HS-5 (cell line): Measurements from ENCODE around the gene IP6K3.

ENCODE experiments used
- DNase-seq: peaks from one replicate; pipeline ENCODE4 v3.0.0-alpha.2; 2012; ENCODE audit warnings: low read depth

The IP6K3 gene

GRCh38 chr6:33688451-33689147 lies 58.1 kb downstream of the IP6K3 start:
- no peak for DNase-seq

- no peak for DNase-seq
Observed at GRCh38 chr6:33688006-33688405, 58.7 kb downstream of the IP6K3 start.

GRCh38 chr6:33686981-33687975 lies 59.4 kb downstream of the IP6K3 start:
- no peak for DNase-seq

- no peak for DNase-seq
Observed at GRCh38 chr6:33686225-33686924, 60.3 kb downstream of the IP6K3 start.

- DNase-seq, result no peak
Observed at GRCh38 chr6:33685411-33686224, 61.1 kb downstream of the IP6K3 start.

GRCh38 chr6:33684983-33685382 lies 61.7 kb downstream of the IP6K3 start:
- DNase-seq, result no peak

GRCh38 chr6:33684428-33684896 lies 62.2 kb downstream of the IP6K3 start:
- DNase-seq, result no peak

- no peak for DNase-seq
Observed at GRCh38 chr6:33683576-33684427, 62.9 kb downstream of the IP6K3 start.

- DNase-seq, result no peak
Observed at GRCh38 chr6:33683051-33683571, 63.6 kb downstream of the IP6K3 start.

- no peak for DNase-seq
Observed at GRCh38 chr6:33682341-33682740, 64.4 kb downstream of the IP6K3 start.

GRCh38 chr6:33679761-33680160 lies 66.9 kb downstream of the IP6K3 start:
- no peak for DNase-seq

GRCh38 chr6:33678932-33679490 lies 67.7 kb downstream of the IP6K3 start:
- DNase-seq, result no peak

- DNase-seq, result no peak
Observed at GRCh38 chr6:33678233-33678931, 68.3 kb downstream of the IP6K3 start.

- no peak for DNase-seq
Observed at GRCh38 chr6:33677689-33678088, 69.0 kb downstream of the IP6K3 start.

- DNase-seq, result peak; percentile 37
Observed at GRCh38 chr6:33677143-33677660, 69.5 kb downstream of the IP6K3 start.

- no peak for DNase-seq
Observed at GRCh38 chr6:33676416-33677142, 70.1 kb downstream of the IP6K3 start.

- no peak for DNase-seq
Observed at GRCh38 chr6:33675968-33676367, 70.7 kb downstream of the IP6K3 start.

GRCh38 chr6:33673851-33674250 lies 72.9 kb downstream of the IP6K3 start:
- no peak for DNase-seq
